HFF-Myc (cell line): Measurements from ENCODE around the gene METTL8.

Experiments used
- DNase-seq: peaks from one replicate; pipeline ENCODE4 v3.0.0-alpha.2; 2011; ENCODE audit warnings: low read depth; ENCODE audit errors: extremely low read depth
- H3K4me3 ChIP-seq: replicated peaks from 2 replicates; pipeline ENCODE4 v1.5.1; 2011; ENCODE audit warnings: low read depth, mild to moderate bottlenecking, control low read depth, low read length
- TF ChIP-seq, protein P1 (sequence below): IDR thresholded peaks from 2 replicates; pipeline ENCODE4 v1.5.1; 2012; ENCODE audit warnings: mild to moderate bottlenecking, low read depth, low read length, control low read depth; ENCODE audit errors: missing control alignments

Gene METTL8

GRCh38 chr2:171412571-171413175 lies 21.1 kb downstream of the METTL8 start:
- no peak for DNase-seq
- H3K4me3 ChIP-seq, result no peak overlapping the region
- TF ChIP-seq, protein P1, sequence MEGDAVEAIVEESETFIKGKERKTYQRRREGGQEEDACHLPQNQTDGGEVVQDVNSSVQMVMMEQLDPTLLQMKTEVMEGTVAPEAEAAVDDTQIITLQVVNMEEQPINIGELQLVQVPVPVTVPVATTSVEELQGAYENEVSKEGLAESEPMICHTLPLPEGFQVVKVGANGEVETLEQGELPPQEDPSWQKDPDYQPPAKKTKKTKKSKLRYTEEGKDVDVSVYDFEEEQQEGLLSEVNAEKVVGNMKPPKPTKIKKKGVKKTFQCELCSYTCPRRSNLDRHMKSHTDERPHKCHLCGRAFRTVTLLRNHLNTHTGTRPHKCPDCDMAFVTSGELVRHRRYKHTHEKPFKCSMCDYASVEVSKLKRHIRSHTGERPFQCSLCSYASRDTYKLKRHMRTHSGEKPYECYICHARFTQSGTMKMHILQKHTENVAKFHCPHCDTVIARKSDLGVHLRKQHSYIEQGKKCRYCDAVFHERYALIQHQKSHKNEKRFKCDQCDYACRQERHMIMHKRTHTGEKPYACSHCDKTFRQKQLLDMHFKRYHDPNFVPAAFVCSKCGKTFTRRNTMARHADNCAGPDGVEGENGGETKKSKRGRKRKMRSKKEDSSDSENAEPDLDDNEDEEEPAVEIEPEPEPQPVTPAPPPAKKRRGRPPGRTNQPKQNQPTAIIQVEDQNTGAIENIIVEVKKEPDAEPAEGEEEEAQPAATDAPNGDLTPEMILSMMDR, result no peak

DNA sequence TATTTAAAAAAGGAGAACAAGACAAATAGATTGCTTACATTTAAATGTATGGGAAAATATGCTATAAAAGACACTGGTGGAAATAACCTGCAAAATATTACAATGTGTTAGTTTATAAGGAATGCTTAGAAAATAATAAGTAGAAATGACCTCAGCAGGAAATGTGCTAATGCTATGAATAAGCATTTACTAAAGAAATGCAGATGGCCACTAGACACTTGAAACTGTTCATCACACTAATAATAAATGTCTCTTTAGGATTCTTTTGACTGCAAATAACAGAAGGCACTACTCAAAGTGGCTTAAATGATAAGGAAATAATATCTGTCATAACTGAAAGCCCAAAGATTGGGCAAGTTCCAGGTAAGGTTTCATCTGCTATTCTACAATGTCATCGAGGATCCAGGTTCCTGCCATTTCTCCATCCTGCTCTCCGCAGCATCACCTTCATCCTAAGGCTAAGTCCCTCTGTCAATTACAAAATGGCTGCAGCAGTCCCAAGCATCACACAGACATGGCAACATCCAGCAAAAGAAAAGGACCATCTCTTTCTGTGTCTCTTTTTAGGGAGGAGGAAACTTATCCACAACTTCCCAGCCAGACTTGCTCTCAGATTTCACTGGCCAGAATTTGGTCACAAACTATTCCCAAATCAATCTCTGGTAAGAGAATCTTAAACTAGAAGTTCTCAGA lies 21.9 kb downstream of the METTL8 start:
- no peak overlapping the region for H3K4me3 ChIP-seq
- no peak for DNase-seq
- TF ChIP-seq, protein P1, result no peak

DNA sequence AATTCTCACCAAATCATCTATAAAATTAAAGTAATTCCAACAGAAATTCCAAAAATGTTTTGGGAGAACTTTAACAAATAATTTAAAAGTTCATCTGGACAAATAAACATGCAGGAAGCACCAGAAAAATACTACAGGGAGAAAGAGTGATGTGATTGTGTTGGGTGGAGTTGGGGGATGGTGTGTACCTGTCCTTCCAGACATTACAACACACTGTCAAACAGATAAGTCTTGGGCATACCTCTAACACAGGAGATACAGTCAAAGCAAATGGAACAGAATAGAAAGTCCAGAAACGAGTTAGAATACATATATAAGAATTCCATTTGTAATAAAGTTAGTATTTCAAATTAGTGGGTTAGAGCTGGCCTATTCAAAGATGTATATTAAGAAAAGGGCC lies 22.6 kb downstream of the METTL8 start:
- H3K4me3 ChIP-seq, result no peak overlapping the region
- no peak for DNase-seq
- TF ChIP-seq, protein P1, result no peak

DNA sequence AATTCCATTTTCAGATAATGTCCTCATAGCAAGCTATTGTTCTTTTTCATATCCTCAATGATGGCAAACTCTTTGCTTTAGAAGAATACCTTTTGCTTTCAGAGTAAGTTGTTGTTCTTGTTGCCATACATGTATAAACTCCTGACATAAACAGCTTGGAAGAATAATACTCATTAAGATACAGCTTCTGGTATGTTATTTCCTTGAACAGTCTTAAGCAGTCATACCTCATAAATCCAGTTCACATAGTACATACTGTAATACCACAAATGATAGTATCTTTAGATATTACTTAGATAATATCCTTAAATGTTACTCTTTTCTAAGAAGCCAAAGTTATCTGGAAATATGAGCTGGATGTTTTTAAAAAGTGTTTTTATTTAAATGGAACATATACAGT lies 23.2 kb downstream of the METTL8 start:
- H3K4me3 ChIP-seq, result no peak overlapping the region
- TF ChIP-seq, protein P1, result no peak
- DNase-seq, result no peak

DNA sequence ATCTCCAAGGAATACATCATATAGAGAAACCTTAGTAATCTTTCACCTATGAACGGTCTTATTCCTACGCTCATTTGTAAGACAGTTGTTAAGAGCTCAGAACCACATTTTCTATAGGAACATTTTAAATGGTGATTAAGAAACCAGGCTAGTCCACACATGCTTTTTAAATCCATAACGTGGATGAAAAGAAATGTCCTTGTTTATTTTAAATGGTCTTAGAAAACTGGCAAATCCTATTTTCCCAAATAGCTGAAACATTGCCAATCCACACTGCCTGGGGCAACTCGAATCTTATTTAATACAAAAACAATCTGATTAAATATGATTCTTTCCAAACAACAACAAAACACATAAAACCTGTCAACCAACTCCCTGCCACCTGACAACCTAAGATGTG lies 23.7 kb downstream of the METTL8 start:
- peak; percentile 42 for DNase-seq
- TF ChIP-seq, protein P1, result no peak
- no peak overlapping the region for H3K4me3 ChIP-seq

- DNase-seq, result no peak
- TF ChIP-seq, protein P1, result no peak
- peak overlapping the region; percentile 13; the same call in 1 of the 2 replicates for H3K4me3 ChIP-seq
Measured at GRCh38 chr2:171409436-171409971, 24.3 kb downstream of the METTL8 start.

DNA sequence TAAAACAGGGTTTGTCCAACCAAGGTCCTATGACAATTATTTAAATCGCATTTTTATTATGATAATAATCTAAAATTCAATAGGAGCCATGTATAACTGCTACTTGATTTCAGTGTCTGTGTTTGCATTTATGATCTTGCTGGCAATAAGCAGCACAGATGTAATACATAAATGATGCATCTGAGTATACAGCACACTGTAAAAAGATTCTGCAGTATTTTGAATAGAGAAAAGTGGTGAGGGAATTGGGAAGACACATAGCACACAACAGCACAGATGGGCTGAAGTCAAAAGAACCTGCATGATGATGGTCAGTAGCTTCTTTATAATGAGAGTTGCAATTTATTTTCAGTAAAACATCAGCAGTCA lies 26.1 kb downstream of the METTL8 start:
- no peak overlapping the region for H3K4me3 ChIP-seq
- DNase-seq, result no peak
- TF ChIP-seq, protein P1, result no peak
